Measurements from ENCODE around the gene ACP1.

Gene ACP1

DNA sequence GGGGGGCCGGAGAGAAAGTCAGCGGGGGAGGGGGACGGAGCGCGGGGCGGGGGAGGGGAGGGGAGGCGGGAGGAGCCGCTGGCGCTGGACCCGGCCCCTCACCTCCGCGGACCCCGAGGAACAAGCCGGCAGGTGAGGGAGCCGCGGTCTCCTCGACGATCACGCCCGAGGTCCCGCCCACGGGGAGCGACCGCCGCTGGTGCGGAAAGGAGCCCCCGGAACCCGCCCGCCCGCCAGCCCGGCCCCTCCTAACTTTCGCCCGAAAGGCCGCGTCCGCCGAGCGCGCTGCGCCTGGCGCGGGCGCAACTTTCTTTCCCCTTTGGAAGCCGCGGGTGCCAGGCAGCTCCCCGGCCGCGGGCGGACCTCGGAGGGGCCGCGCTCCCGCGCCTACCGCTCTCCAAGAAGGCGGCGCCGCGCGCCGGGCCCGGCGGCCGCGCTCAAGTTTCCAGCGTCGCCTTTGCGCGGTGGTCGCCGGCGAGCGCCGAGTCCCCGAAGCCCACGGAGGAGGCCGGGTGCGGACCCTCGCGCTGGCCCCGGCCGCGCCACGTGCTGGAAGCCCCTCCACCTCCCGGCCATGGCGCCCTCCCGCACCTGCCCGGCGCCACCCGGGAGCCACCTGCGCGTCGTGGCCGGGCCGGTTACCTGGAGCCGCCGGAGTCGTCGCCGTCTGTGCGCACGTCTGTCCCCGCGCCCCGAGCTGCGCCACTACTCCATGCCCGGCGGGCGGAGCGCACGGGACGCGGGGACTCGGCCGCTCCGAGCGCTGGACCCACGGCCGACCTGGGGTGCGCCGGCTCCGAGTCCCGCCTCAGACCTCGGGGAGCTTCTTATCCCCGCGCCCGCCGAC, 23.4 kb downstream of the ACP1 start, which contains the start of gene ALKAL2:
Gene ALKAL2, minus strand, starts transcription at position 181 of the 847 bp plus-strand sequence. CDS start 256 bp downstream, outside the sequence.
- Histone ChIP-seq H3K27ac (ENCODE audit: low read length) (no peak within 1 kb of the TSS), H3K9me3 (ENCODE audit: insufficient read depth, low read length, severe bottlenecking) (no peaks in the 10 kb centered on the region), H3K4me2 (ENCODE audit: insufficient read depth, low read length) (no peak within 1 kb of the TSS), H3K27me3 (ENCODE audit: insufficient read depth, low read length, poor library complexity) (no peaks in the 10 kb centered on the region), H3K4me1 (ENCODE audit: insufficient read depth, low read length) (no peaks in the 10 kb centered on the region), H3K79me2 (ENCODE audit: insufficient read depth, low read length) (no peaks in the 10 kb centered on the region), H3K9ac (ENCODE audit: low read depth, low read length) (no peak within 1 kb of the TSS), H3K4me3 (ENCODE audit: low read depth in 1 of 2, low read length in 2 of 2) (no peak within 1 kb of the TSS), H4K20me1 (ENCODE audit: insufficient read depth, low read length) (0 out of 2 replicates have a peak, but pooled peaks cover 4% of the 10 kb centered on the region), H2AFZ (ENCODE audit: low read depth, low read length) (no peak within 1 kb of the TSS), H3K36me3 (ENCODE audit: insufficient read depth, low read length) (peaks cover 7% of the 10 kb centered on the region; the same call in 1 of the 2 replicates)
- TF ChIP-seq, protein P1, sequence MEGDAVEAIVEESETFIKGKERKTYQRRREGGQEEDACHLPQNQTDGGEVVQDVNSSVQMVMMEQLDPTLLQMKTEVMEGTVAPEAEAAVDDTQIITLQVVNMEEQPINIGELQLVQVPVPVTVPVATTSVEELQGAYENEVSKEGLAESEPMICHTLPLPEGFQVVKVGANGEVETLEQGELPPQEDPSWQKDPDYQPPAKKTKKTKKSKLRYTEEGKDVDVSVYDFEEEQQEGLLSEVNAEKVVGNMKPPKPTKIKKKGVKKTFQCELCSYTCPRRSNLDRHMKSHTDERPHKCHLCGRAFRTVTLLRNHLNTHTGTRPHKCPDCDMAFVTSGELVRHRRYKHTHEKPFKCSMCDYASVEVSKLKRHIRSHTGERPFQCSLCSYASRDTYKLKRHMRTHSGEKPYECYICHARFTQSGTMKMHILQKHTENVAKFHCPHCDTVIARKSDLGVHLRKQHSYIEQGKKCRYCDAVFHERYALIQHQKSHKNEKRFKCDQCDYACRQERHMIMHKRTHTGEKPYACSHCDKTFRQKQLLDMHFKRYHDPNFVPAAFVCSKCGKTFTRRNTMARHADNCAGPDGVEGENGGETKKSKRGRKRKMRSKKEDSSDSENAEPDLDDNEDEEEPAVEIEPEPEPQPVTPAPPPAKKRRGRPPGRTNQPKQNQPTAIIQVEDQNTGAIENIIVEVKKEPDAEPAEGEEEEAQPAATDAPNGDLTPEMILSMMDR (IDR thresholded peaks at IDR 0.05; ENCODE audit: borderline replicate concordance, extremely low read depth, low read length, poor library complexity, severe bottlenecking) = no peak
- no peak for TF ChIP-seq EZH2 (IDR thresholded peaks at IDR 0.05; ENCODE audit: borderline replicate concordance, low read depth, low read length, severe bottlenecking)
- ATAC-seq (ENCODE audit: insufficient read depth, low read depth) = no peak
- no peak for DNase-seq

DNA sequence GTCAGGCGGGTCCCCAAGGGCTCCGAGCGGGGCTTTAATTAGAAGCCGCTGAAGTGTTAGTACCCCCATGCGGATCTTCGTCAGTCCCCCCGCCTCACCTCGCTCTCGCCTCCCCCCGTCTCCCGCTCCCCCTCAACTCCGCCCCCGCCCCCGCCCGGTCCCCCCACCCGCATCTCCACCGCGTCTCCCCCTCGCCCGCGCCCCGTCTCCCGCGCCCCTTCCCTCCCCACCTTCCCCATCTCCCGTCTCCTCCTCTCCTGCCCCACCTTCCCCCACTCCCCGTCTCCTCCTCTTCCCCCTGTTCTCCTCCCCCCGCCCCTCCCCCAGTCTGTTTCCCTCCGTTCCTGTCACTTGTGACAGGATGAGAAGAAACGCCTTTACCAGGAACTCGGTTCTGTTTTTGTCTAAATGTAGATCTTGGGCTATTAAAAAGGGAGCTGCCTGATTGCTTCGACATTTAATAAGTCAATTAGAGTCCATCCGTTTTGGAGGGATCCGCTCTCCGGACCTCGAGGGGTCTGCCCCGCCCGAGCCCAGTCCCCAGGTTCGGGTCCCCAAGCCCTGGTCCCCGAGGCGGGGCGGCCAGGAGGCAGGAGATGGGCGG, 24.1 kb downstream of the ACP1 start:
- Histone ChIP-seq H3K4me2 (ENCODE audit: insufficient read depth, low read length) (no peak overlapping the region), H3K27ac (ENCODE audit: low read length) (no peak overlapping the region), H3K9ac (ENCODE audit: low read depth, low read length) (no peak overlapping the region), H3K4me1 (ENCODE audit: insufficient read depth, low read length) (no peaks in the 10 kb centered on the region), H3K27me3 (ENCODE audit: insufficient read depth, low read length, poor library complexity) (no peaks in the 10 kb centered on the region), H3K36me3 (ENCODE audit: insufficient read depth, low read length) (peaks cover 4% of the 10 kb centered on the region; the same call in 1 of the 2 replicates), H4K20me1 (ENCODE audit: insufficient read depth, low read length) (0 out of 2 replicates have a peak, but pooled peaks cover 4% of the 10 kb centered on the region), H3K79me2 (ENCODE audit: insufficient read depth, low read length) (no peaks in the 10 kb centered on the region), H2AFZ (ENCODE audit: low read depth, low read length) (no peak overlapping the region), H3K9me3 (ENCODE audit: insufficient read depth, low read length, severe bottlenecking) (no peaks in the 10 kb centered on the region), H3K4me3 (ENCODE audit: low read depth in 1 of 2, low read length in 2 of 2) (no peak overlapping the region)
- ATAC-seq (ENCODE audit: insufficient read depth, low read depth) (no peak), DNase-seq (no peak)
- TF ChIP-seq, protein P1 (IDR thresholded peaks at IDR 0.05; ENCODE audit: borderline replicate concordance, extremely low read depth, low read length, poor library complexity, severe bottlenecking) = no peak
- no peak for TF ChIP-seq EZH2 (IDR thresholded peaks at IDR 0.05; ENCODE audit: borderline replicate concordance, low read depth, low read length, severe bottlenecking)

DNA sequence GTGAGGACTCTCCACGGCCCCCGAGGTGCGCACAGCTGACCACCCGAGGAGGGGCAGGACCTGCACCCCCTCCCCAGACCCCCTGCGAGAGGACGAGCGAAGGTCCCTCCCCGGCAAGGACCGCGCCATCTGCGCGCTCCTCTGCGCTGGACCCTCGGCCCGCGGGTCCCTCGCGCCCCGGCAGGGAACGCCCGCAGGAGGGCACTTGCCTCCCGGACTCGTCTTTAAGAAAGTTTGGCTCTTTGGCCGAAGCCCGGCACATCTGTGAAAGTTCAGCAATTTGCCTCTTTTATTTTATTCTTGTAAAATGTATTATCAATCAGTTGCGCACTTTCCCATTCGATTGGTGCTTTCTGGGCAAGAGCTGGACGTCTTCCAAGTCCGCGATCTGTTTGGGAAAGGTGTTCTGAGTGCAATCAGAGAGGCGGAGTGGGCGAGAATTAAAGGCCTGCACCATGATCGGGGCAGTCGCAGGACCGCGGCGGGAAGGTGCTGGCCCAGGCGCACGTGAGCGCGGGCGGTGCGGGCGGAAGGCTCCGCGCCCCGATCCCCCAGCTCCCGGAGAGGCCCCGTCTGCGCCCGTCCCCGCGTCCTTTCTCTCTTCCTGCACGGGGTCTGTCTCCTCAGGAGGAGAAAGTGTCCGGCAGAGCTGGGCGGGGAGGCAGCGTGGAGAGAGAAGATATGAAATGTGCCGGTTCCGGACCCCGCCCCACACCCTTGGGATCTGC, 24.8 kb downstream of the ACP1 start:
- Histone ChIP-seq H3K79me2 (ENCODE audit: insufficient read depth, low read length) (no peaks in the 10 kb centered on the region), H3K4me3 (ENCODE audit: low read depth in 1 of 2, low read length in 2 of 2) (no peak overlapping the region), H2AFZ (ENCODE audit: low read depth, low read length) (no peak overlapping the region), H3K9ac (ENCODE audit: low read depth, low read length) (no peak overlapping the region), H3K27ac (ENCODE audit: low read length) (no peak overlapping the region), H4K20me1 (ENCODE audit: insufficient read depth, low read length) (0 out of 2 replicates have a peak, but pooled peaks cover 4% of the 10 kb centered on the region), H3K36me3 (ENCODE audit: insufficient read depth, low read length) (peaks cover 4% of the 10 kb centered on the region; the same call in 1 of the 2 replicates), H3K27me3 (ENCODE audit: insufficient read depth, low read length, poor library complexity) (no peaks in the 10 kb centered on the region), H3K4me2 (ENCODE audit: insufficient read depth, low read length) (no peak overlapping the region), H3K4me1 (ENCODE audit: insufficient read depth, low read length) (no peaks in the 10 kb centered on the region), H3K9me3 (ENCODE audit: insufficient read depth, low read length, severe bottlenecking) (no peaks in the 10 kb centered on the region)
- no peak for DNase-seq
- ATAC-seq (ENCODE audit: insufficient read depth, low read depth) = no peak
- TF ChIP-seq EZH2 (IDR thresholded peaks at IDR 0.05; ENCODE audit: borderline replicate concordance, low read depth, low read length, severe bottlenecking) = no peak
- TF ChIP-seq, protein P1 (IDR thresholded peaks at IDR 0.05; ENCODE audit: borderline replicate concordance, extremely low read depth, low read length, poor library complexity, severe bottlenecking) = no peak
